Testis (tissue), 2 donors: Measurements from ENCODE around the gene CGNL1.

ENCODE experiments used
- POLR2A ChIP-seq: fragments of 450-650 bp; IDR thresholded peaks from one replicate; pipeline ENCODE4 v1.6.1; 2017; ENCODE audit warnings: antibody characterized with exemption, mild to moderate bottlenecking, moderate library complexity
- TF ChIP-seq, protein P1 (sequence below), 3 experiments: fragments of 450-650 bp in 2 of 3; fragments of 200-600 bp in 1 of 3; sonication (generic) in 1 of 3; IDR thresholded peaks; one replicate each; pipeline ENCODE4 v1.5.1; 2016 to 2019; ENCODE audit warnings: antibody characterized with exemption in 3 of 3, mild to moderate bottlenecking in 2 of 3, moderate library complexity in 1 of 3

DNA sequence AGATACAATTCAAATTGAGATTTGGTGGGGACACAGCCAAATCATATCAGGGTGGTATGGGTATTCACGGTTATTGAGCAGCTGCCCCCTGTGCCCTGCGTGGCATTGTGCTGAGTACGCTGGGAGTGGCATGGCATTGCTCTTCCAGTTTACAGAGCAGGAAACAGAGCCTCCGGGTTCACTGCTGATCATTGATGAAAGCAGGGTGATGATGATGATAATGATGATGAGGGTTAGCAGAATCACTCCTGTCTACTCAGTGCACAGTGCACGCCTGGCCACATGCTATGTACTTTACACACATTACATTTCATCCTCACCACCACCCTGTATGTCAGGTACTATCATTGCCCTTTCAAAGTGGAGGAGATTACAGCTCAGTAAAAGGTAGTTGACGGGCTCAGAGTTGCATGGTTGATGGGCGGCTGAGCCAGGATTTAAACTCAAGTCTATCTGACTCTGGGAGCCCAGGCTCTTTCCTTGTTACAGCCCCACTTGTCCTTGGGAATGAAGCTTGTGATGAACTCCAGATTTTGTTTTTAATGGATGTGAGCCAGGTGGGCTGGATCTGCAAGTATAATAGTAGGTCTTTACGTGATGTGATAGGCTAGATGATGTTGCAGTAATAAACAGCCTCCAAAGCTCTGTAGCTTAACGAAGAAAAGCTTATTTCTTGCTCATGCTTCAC, 127.8 kb downstream of the CGNL1 start:
- TF ChIP-seq, protein P1, sequence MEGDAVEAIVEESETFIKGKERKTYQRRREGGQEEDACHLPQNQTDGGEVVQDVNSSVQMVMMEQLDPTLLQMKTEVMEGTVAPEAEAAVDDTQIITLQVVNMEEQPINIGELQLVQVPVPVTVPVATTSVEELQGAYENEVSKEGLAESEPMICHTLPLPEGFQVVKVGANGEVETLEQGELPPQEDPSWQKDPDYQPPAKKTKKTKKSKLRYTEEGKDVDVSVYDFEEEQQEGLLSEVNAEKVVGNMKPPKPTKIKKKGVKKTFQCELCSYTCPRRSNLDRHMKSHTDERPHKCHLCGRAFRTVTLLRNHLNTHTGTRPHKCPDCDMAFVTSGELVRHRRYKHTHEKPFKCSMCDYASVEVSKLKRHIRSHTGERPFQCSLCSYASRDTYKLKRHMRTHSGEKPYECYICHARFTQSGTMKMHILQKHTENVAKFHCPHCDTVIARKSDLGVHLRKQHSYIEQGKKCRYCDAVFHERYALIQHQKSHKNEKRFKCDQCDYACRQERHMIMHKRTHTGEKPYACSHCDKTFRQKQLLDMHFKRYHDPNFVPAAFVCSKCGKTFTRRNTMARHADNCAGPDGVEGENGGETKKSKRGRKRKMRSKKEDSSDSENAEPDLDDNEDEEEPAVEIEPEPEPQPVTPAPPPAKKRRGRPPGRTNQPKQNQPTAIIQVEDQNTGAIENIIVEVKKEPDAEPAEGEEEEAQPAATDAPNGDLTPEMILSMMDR (IDR thresholded peaks at IDR 0.05), result no peak
- no peak for TF ChIP-seq POLR2A
